NCI-H524 (cell line): Measurements from ENCODE around the gene STARD5.
"Not testable (repeated sequence)": the region's sequence is repeated elsewhere in the genome, so short reads cannot be mapped to it uniquely, and the experiment has no call there.

Source experiments
- DNase-seq, 2 experiments: peaks; one replicate each; lab custom pipeline; 2025; lab: John Stamatoyannopoulos, UW

The STARD5 gene

GRCh38 chr15:81323944-81324881 lies at the start of gene STARD5:
TSS of gene STARD5 (minus strand) at chr15:81324141. CDS start at chr15:81324099, 42 bp downstream.
- DNase-seq, result peak; percentile 97 to 98

- no peak for DNase-seq
These were observed 49.2 kb upstream of the STARD5 start for GRCh38 chr15:81373176-81373575.

GRCh38 chr15:81372575-81372974 lies 48.6 kb upstream of the STARD5 start:
- no peak for DNase-seq

- no peak for DNase-seq
These were observed 40.0 kb upstream of the STARD5 start for GRCh38 chr15:81363718-81364500.

GRCh38 chr15:81363276-81363675 lies 39.3 kb upstream of the STARD5 start:
- no peak for DNase-seq

- no peak for DNase-seq
These were observed 38.8 kb upstream of the STARD5 start for GRCh38 chr15:81362790-81363189.

GRCh38 chr15:81361891-81362290 lies 38.0 kb upstream of the STARD5 start:
- no peak for DNase-seq

GRCh38 chr15:81360491-81360890 lies 36.5 kb upstream of the STARD5 start:
- DNase-seq, result no peak

GRCh38 chr15:81358248-81358647 lies 34.3 kb upstream of the STARD5 start:
- no peak for DNase-seq

- DNase-seq, result no peak
These were observed 33.3 kb upstream of the STARD5 start for GRCh38 chr15:81357180-81357686.

GRCh38 chr15:81356252-81356651 lies 32.3 kb upstream of the STARD5 start:
- no peak for DNase-seq

GRCh38 chr15:81351651-81352050 lies 27.7 kb upstream of the STARD5 start:
- DNase-seq, result peak in 1 of 2 experiments; percentile 25

- no peak for DNase-seq
These were observed 25.3 kb upstream of the STARD5 start for GRCh38 chr15:81349271-81349670.

- not testable (repeated sequence) for DNase-seq
These were observed 24.8 kb upstream of the STARD5 start for GRCh38 chr15:81348691-81349090.

- DNase-seq, result no peak
These were observed 24.0 kb upstream of the STARD5 start for GRCh38 chr15:81347910-81348309.

GRCh38 chr15:81346611-81347010 lies 22.7 kb upstream of the STARD5 start:
- peak; percentile 44 to 62 for DNase-seq

GRCh38 chr15:81343371-81343770 lies 19.4 kb upstream of the STARD5 start:
- DNase-seq, result no peak

GRCh38 chr15:81341351-81341750 lies 17.4 kb upstream of the STARD5 start:
- DNase-seq, result no peak

- DNase-seq, result no peak
These were observed 15.9 kb upstream of the STARD5 start for GRCh38 chr15:81339851-81340250.

- no peak for DNase-seq
These were observed 15.4 kb upstream of the STARD5 start for GRCh38 chr15:81339321-81339720.

- no peak for DNase-seq
These were observed 14.4 kb upstream of the STARD5 start for GRCh38 chr15:81338170-81339007.

- DNase-seq, result no peak
These were observed 13.8 kb upstream of the STARD5 start for GRCh38 chr15:81337713-81338157.
